ENCODE measurements around the gene ZDHHC23.
A peak's percentile ranks its signal among the peaks of the same experiment; 100 is the strongest.

ZDHHC23 gene

GRCh38 chr3:113947372-113948014, at the start of gene ZDHHC23:
TSS of gene ZDHHC23 (plus strand) at chr3:113948013. CDS start at chr3:113948803, 790 bp downstream.
- FAIRE-seq, result no peak

DNA sequence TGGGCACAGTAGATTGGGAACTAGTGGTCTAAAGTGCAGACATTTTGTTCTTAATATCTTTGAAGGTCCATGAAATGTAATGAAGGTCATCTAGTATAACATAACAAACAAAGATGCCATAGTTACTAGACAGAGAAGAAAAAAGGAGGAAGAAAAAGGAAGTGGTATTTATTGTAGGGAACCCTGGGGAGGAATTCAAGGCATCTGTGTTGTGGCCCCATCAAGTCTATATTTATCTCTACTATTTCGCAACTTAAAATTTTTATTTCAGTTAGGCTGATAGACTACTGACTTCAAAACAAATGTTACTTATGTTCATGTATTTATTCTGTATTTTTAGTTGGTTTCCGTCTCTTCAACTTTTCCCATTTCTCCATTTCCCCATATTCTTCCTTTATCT, 48.9 kb upstream of the ZDHHC23 start:
- FAIRE-seq, result no peak

GRCh38 chr3:113906568-113907140, 41.2 kb upstream of the ZDHHC23 start:
- FAIRE-seq, result no peak

GRCh38 chr3:113908133-113908532, 39.7 kb upstream of the ZDHHC23 start:
- FAIRE-seq, result no peak

DNA sequence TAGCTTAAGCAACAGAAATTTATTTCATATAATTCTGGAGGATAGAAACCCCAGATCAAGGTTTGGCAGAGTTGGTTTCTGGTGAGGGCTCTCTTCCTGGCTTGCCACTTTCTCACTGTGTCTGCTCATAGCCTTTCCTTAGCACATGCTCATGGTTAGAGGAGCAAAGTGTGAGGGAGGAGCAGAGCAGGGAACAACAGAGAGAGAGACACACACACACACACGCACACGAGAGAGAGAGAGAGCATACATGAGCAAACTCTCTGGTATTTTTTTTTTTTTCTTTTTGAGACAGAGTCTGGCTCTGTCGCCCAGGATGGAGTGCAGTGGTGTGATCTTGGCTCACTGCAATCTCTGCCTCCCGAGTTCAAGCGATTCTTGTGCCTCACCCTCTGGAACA, 36.8 kb upstream of the ZDHHC23 start:
- FAIRE-seq, result no peak

DNA sequence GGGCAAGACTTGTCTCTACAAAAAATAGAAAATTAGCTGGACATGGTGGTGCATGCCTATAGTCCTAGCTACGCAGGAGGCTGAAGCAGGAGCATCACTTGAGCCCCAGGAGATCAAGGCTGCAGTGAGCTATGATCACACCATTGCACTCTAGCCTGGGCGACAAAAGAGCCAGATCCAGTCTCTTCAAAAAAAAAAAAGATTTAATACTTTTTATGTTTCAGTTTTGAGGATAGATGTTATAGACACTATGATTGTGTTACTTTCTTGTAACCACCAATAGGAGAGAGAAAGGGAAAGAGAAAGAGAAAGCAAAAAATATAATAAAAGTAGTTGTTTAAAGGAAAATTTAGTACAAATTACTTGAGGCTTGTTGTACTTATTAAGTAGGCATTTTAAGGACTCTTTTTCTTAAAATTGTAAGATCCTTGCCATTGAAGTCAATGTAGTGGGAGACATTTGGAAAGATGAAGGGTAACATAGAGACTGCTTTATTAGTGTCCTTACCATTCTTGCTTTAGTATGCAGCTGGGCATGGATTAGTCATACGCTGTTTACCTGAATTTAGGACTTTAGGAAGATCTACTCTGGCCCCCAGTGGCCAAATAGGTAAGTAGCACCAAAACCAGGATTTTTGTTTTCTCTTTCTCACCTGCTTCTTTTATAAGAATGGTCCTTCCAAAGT, 35.1 kb upstream of the ZDHHC23 start:
- FAIRE-seq, result peak; percentile 94

DNA sequence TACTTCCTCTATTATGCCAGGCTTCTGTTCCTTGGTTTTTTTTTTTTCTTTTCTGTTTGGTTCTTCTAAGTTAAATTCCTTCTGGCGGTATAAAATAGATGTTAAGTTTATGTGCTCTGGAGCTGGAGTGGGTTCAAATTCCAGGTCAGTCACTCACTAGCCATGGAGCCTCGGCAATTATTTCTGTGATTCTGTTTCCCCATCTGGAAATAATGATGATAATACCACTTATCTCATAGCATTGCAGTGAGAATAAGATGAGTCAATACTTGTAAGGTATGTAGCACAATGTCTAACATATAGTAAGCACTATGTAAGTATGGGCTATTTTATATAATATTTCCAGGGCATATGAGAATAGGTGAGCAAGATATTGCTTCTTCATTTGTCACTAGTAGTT, 33.2 kb upstream of the ZDHHC23 start:
- FAIRE-seq, result no peak

DNA sequence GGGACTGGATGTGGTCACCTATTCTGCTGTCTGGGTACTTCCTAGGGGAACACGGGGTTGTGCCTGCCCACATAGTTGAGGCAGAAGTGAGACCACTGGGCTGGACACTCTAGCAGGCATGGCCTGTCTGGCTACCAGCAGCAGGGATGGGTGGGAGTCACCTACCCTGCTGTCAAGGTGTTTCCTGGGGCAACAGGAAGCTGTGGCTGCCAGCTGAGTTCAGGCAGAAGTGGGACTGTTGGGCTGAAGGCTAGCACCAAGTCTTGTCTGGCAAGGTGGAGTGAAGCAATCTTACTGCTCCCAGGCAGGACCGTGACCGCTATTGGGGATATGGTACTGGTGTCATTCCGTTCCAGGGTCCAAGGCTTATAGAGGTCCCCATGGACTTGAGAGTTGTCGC, 20.3 kb upstream of the ZDHHC23 start:
- FAIRE-seq, result no peak

GRCh38 chr3:113946831-113947230, 982 bp upstream of the ZDHHC23 start:
- FAIRE-seq, result no peak

DNA sequence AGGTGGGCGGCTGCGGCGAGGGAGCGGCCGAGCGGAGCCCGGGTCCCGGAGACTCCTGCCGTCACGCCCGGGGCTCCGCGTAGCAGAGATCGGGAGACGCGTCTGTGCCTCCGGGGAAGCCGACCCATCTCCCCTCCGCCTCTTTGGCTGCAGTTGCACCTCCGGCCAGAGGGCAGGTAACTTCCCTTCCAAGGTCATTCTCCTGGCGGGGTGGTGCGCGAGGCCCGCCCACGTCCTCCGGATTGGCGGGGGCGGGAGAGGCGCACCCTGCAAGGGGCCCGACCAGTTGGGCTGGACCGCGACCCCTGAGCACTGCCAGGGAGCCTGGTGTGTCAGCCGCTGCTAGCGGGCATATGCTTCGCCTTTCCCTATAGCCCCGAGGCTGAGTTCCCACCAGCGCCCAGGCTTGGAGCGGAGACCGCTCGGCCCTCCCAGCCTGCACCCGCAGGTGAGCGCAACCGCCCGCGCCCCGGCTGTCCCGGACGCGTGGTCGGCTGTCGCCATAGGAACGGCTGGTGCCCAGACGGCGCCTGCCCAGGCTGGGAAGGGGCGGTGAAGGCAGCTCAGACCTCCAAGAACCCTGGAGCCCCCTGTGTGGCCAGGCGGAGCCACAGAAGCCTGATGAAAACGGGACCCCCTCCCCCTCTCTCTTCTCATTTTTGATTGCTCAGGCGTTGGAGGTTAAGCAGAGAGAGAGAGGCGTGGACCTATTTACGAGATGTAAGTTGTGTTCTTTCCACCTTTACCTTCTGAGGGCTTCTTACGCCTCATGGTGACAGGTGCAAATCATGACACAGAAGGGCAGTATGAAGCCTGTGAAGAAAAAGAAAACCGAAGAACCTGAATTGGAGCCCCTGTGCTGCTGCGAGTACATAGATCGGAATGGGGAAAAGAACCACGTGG, 453 bp downstream of the ZDHHC23 start:
- FAIRE-seq, result no peak

- no peak for FAIRE-seq
These were observed 5.1 kb downstream of the ZDHHC23 start for GRCh38 chr3:113952921-113953320.

DNA sequence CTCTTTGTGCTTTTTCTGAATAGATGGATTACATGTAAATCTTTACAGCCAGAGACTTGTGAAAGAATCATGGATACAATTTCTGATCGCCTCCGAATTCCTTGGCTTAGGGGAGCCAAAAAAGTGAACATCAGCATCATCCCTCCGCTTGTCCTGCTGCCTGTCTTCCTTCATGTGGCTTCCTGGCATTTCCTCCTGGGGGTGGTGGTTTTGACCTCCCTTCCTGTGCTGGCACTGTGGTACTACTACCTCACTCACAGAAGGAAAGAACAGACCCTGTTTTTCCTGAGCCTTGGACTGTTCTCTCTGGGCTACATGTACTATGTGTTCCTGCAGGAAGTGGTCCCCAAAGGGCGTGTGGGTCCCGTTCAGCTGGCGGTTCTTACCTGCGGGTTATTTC, 5.9 kb downstream of the ZDHHC23 start:
- no peak for FAIRE-seq

GRCh38 chr3:113954091-113954685, 6.4 kb downstream of the ZDHHC23 start:
- FAIRE-seq, result no peak

- no peak for FAIRE-seq
These were observed 16.1 kb downstream of the ZDHHC23 start for GRCh38 chr3:113963879-113964278.

DNA sequence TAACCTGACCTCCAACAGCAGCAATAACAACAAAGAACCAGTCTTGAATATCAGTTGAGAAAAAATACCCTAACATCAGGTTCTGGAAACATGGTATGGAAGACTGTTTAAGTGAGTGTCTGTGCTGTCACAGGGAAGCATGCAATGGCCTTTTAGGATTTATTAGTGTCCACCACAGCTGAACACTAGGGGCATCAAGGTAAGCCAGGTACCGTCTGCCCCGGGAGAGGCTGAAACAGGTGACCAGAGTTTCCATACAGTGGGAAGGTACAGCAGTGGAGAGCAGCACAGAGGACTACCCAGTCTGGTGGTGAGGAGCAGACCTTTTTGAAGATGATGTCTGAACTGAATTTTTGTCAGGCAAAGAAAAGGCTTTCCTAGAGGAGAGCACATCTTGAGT, 18.4 kb downstream of the ZDHHC23 start:
- FAIRE-seq, result no peak

DNA sequence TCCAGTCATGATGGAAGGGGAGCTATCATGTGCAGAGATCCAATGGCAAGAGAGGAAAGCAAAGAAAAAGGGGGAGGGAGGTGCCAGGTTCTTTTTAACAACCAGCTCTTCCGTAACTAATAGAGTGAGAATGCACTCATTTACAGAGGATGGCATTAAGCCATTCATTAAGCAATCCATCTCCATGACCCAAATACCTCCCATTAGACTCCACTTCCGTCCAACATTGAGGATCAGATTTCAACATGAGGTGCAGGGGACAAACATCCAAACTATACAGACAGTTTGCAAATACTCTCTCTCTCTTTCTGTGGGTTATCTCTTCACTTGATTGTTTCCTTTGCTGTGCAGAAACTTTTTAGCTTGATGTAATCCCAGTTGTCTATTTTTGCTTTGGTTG, 21.2 kb downstream of the ZDHHC23 start:
- no peak for FAIRE-seq

GRCh38 chr3:113977822-113978221, 30.0 kb downstream of the ZDHHC23 start:
- FAIRE-seq, result no peak

DNA sequence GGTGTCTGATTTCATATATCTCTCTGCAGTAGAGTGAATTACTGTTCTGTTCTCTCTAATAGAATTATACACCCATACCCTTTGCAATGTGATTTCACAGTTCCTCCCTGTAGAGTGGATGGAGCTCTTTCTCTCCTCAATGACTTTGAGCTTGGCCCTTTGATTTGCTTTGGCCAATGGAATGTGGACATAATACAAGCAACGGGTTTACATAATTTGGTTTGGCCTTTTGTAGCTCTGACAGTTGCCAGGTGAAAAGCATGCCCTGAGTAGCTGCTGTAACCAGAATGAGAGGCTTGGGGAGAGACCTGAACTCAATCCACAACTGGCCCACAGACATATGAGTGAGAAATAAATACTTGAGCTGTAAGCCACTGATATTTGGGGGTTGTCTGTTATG, 32.1 kb downstream of the ZDHHC23 start:
- FAIRE-seq, result no peak

DNA sequence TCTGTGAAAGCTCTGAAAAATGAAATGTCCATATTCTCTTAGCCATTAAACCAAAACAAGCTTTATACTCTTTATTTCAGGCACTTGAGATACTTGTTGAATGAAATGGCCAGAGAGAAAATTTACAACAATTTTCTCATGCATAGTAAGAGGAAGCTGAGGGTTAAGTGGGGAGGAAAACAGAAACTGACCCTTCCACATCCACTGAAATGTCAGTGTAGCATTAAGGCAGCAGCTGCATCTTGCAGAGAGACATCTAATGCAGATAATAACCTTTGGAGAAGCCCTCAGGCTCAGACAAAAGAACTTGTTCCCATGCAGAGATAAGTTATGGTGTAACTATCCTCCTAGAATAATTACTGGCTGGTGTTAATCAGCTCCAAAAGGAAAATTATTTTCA, 34.0 kb downstream of the ZDHHC23 start:
- FAIRE-seq, result no peak

DNA sequence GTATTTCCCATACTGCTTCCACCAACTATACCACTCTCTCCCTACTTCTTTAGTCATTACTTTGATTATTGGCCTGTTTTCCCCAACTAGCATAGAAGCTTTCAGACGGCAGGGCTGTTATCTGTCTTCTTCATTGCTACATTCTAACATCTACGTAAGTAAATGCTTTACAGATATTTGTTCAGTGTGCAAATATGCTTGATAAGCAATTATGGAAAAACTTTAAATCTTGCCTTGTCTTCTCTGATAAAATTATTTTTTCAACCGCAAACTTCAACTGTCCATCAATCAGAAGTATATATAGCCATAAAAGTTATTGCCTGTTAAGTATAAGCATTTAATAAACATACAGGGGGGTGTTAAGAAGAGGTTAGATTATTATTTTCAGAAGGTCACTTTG, 35.7 kb downstream of the ZDHHC23 start:
- no peak for FAIRE-seq

DNA sequence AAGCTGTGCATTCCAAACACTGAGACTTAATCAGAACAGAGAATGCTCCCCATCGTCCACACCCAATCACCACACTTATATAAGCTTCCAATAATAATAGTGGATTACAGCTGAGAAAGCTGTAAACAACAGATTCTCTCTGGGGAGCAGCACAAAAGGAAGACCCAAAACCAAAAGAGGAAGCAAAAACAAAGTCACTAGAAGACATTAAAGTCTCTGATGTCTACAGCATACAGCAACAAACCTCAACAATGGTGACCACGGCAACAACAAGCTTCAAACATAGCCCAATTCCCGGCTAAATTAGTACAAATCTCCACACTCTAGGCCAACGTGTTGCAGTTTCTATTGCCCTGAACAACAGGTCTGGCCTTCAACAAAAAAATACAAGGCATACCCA, 37.7 kb downstream of the ZDHHC23 start:
- no peak for FAIRE-seq

GRCh38 chr3:114005481-114005880, 57.7 kb downstream of the ZDHHC23 start:
- FAIRE-seq, result no peak

Data from G401.6 (cell line).